T-helper 2 cell treated with Interferon-gamma antibody and Interleukin-4, amounts not matched to agents 100 ng/mL and 5 ng/mL, for 36 hours (primary cell): ENCODE measurements around the gene FXYD3. TPM values are rescaled to one million over a fixed set of nuclear protein-coding genes. Genes with fewer than 3 reads are reported as not detected.

Experiments used
- intact Hi-C: fragments of 100-400 bp; cut with micrococcal nuclease; formaldehyde crosslinking; loops from one replicate; pipeline ENCODE4 v1.15.1; 2023
- total RNA-seq: library from RNA; stranded (reverse); gene quantifications from 2 replicates; pipeline ENCODE4 v1.2.3, GENCODE V29; 2022

Gene FXYD3
- total RNA-seq, 1 donor from 2014 or later, result not detected

- intact Hi-C loops, result no loop called here
Measured at GRCh38 chr19:35156673-35157014, 41.0 kb downstream of the FXYD3 start.

GRCh38 chr19:35157431-35157830, 41.8 kb downstream of the FXYD3 start:
- intact Hi-C loops, result no loop called here

DNA sequence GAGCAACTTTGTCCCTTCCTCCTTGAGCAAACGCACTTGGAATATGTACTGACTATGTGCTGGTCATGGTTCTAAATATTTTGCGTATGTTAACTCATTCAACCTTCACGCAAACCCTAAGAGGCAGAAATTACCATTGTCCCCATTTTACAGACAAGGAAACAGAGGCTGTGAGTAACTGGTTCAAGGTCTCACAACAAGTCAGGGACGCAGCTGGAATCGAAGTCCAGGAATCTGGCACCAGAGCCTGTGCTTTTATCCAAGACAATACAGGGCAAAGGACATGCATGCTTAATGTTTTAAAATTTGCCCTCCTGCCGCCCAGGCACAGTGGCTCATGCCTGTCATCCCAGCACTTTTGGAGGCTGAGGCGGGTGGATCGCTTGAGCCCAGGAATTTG, 44.0 kb downstream of the FXYD3 start:
- intact Hi-C loops, result no loop called here

GRCh38 chr19:35160629-35161433, 45.2 kb downstream of the FXYD3 start:
- intact Hi-C loops, result no loop called here

- intact Hi-C loops, result no loop called here
Measured at GRCh38 chr19:35161434-35161743, 45.8 kb downstream of the FXYD3 start.

DNA sequence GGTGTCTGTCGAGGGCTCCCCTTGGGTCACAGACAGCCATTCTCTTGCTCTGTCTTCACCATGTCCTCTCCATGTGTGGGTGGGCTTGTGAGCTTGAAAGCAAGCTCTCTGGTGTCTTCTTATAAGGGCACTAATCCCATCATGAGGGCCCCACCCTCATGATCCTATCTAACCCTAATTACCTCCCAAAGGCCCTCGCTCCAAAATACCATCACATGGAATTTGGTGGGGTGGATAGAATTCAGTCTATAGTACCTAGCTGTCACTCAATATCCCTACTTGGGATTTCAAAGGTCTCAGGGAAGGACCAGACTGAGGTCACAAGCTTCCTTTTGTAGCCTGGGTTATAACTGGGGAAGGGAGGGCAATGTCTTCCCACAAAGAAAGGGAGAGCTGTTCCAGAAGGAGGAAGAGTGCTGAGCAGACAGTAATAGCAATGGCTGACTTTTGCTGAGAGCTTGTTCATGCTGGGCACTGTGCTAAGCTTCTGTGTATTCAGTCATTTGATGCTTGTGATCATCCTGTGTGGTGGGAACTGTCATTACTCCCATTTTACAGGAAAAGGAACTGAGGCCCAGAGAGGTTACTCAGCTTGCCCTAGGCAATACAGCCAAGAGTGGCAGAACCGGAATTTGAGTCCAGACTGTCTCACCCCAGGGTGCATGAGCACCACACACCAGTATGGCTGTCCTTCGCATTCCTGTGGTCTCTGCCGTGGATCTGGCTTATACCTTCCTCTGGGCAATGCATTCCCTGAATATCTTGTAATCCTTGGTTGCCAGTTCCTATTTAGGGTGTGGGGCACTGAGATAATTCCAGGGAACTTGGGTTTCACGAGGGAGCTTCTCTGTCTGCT, 47.1 kb downstream of the FXYD3 start:
- intact Hi-C loops, result no loop called here

- intact Hi-C loops, result no loop called here
Measured at GRCh38 chr19:35164418-35164817, 48.8 kb downstream of the FXYD3 start.

GRCh38 chr19:35165200-35166058, 49.8 kb downstream of the FXYD3 start:
- intact Hi-C loops, result loop anchor here (2.0 kb wide), 1 partner anchor 47 kb away; no protein-coding TSS in a partner anchor

GRCh38 chr19:35166100-35167063, 50.8 kb downstream of the FXYD3 start:
- intact Hi-C loops, result loop anchor here (2.0 kb wide), 1 partner anchor 46 kb away; no protein-coding TSS in a partner anchor

DNA sequence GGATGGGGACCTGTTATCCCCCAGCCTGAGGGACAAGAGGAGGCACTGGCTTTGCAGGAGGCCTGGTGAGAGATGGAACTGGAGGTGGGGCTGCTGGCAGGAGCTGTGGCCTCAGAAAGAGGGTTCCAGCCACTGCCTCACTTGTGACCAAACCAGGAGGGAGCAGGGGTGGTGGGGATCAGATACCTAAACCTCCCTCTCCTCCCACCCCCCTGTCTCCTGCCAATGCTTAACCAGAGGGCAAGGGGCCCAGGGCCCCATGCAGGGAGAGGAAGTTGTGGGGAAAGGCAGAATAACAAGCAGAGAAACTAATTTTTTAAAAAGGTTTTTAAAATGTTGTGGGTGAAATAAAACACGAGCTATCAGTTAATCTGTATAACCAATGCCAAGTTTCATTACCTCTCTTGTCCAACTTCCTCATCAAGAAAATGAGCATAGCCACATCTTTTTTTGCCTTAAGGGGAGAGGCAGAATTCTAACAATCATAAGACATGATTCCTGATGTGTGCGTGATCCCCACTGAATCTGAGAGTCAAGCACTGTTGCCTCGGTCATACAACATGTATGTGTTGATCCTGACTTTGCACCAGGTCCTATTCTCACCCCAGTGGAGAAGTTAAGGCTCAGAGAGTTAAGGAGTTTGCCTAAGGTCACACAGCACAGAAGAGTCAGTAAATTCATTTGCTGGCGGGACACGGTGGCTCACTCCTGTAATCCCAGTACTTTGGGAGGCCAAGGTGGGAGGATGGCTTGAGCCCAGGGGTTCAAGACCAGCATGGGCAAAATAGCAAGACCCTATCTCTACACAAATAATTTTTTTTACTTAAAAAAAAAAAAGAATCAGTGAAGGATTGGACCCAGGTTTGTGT, 51.9 kb downstream of the FXYD3 start:
- intact Hi-C loops, result loop anchor here (2.0 kb wide), 1 partner anchor 45 kb away; no protein-coding TSS in a partner anchor

GRCh38 chr19:35168196-35168595, 52.6 kb downstream of the FXYD3 start:
- intact Hi-C loops, result no loop called here

- intact Hi-C loops, result no loop called here
Measured at GRCh38 chr19:35169221-35169995, 53.8 kb downstream of the FXYD3 start.

- intact Hi-C loops, result no loop called here
Measured at GRCh38 chr19:35170359-35171061, 54.9 kb downstream of the FXYD3 start.

GRCh38 chr19:35171730-35172129, 56.1 kb downstream of the FXYD3 start:
- intact Hi-C loops, result no loop called here
